ENCODE data around the gene TIGD3. TPM values are rescaled to one million over a fixed set of nuclear protein-coding genes. Genes with fewer than 3 reads are reported as not detected.
A peak's percentile ranks its signal among the peaks of the same experiment; 100 is the strongest.

The TIGD3 gene
- total and polyA plus RNA-seq, 2 of the 13 experiments (the other 11 are each of a cell fraction or from before 2014, with no cell fraction given) = 0.49 to 4.9 TPM

GRCh38 chr11:65329944-65330403 lies 24.6 kb upstream of the TIGD3 start (continued):
- TF ChIP-seq ZNF574 (CRISPR knock-in tag; IDR thresholded peaks at IDR 0.05) (peak; percentile 19; the same call in 1 of the 2 replicates), ASH2L (IDR thresholded peaks at IDR 0.05; ENCODE audit: insufficient read length, low read depth, low read length) (peak; percentile 57), GATAD2A (CRISPR knock-in tag; IDR thresholded peaks at IDR 0.05) (peak; percentile 20; the same call in 1 of the 2 replicates), TEAD3 (CRISPR knock-in tag; optimal IDR thresholded peaks at IDR 0.05; ENCODE audit: borderline replicate concordance) (peak; percentile 30), ZNF512B (CRISPR knock-in tag; IDR thresholded peaks at IDR 0.05; ENCODE audit: borderline replicate concordance) (no peak), MYPOP (CRISPR knock-in tag; IDR thresholded peaks at IDR 0.05) (no peak), GATAD1 (CRISPR knock-in tag; IDR thresholded peaks at IDR 0.05) (no peak), SRF (IDR thresholded peaks at IDR 0.05; ENCODE audit: low read depth, low read length) (no peak), NCOA5 (CRISPR knock-in tag; IDR thresholded peaks at IDR 0.05) (no peak), ZNF354B (CRISPR knock-in tag; IDR thresholded peaks at IDR 0.05) (no peak), TAF1 (CRISPR knock-in tag; IDR thresholded peaks at IDR 0.05) (no peak), AFF4 (CRISPR knock-in tag; IDR thresholded peaks at IDR 0.05) (no peak), ZSCAN9 (CRISPR knock-in tag; IDR thresholded peaks at IDR 0.05; ENCODE audit: borderline replicate concordance) (0 out of 2 replicates have a peak, but pooled peaks have one; percentile 4), ZSCAN25 (CRISPR knock-in tag; IDR thresholded peaks at IDR 0.05) (no peak), E2F1 (CRISPR knock-in tag; IDR thresholded peaks at IDR 0.05) (0 out of 2 replicates have a peak, but pooled peaks have one; percentile 24)
